H1 (cell line): Measurements from ENCODE around the gene PRPS1. TPM values are rescaled to one million over a fixed set of nuclear protein-coding genes. Genes with fewer than 3 reads are reported as not detected.

Experiments
- CTCF ChIA-PET: fragments of 300-600 bp; sonication (Branson Sonifier 250); formaldehyde crosslinking; loops from one replicate; lab custom pipeline; 2021; ENCODE audit not compliant: partially characterized antibody; lab: Charles Lee
- POLR2A ChIA-PET: fragments of 300-600 bp; sonication (Branson Sonifier 250); formaldehyde crosslinking; loops from one replicate; lab custom pipeline; 2021; ENCODE audit warnings: inconsistent platforms; ENCODE audit not compliant: partially characterized antibody; lab: Charles Lee
- DNase-seq, 2 experiments: peaks; one replicate each; pipeline versions ENCODE4 v3.0.0 to v3.0.0-alpha.2; 2010 to 2022; ENCODE audit warnings: low spot score in 2 of 2, low read depth in 1 of 2, mixed read lengths in 1 of 2
- FAIRE-seq: peaks from 2 replicates; lab custom pipeline; 2011; peaks lifted over from hg19 to GRCh38; lab: Jason Lieb, UNC
- H2AFZ ChIP-seq: 2 replicates; pipeline ENCODE4 v1.8.1; 2012; ENCODE audit warnings: low read length, inconsistent platforms
- H2AK5ac ChIP-seq: 2 replicates; pipeline ENCODE4 v1.6.1; 2013; ENCODE audit warnings: low read depth, low read length
- H2BK120ac ChIP-seq: replicated peaks from 2 replicates; pipeline ENCODE3; 2013; ENCODE audit warnings: low read depth, low read length, inconsistent platforms
- H2BK12ac ChIP-seq: 2 replicates; pipeline ENCODE4 v1.6.1; 2013; ENCODE audit warnings: low read depth, low read length
- H2BK15ac ChIP-seq: 2 replicates; pipeline ENCODE4 v1.6.1; 2013; ENCODE audit warnings: low read length
- H2BK20ac ChIP-seq: 2 replicates; pipeline ENCODE4 v1.6.1; 2013; ENCODE audit warnings: low read length
- H2BK5ac ChIP-seq: 2 replicates; pipeline ENCODE4 v1.6.1; 2013; ENCODE audit warnings: low read depth, low read length
- H3K14ac ChIP-seq: 2 replicates; pipeline ENCODE4 v1.6.1; 2013; ENCODE audit warnings: inconsistent platforms; ENCODE audit not compliant: insufficient read length
- H3K18ac ChIP-seq: 2 replicates; pipeline ENCODE4 v1.6.1; 2013; ENCODE audit warnings: low read length; ENCODE audit errors: extremely low read depth
- H3K23ac ChIP-seq: 2 replicates; pipeline ENCODE4 v1.6.1; 2013; ENCODE audit warnings: inconsistent platforms; ENCODE audit not compliant: insufficient read length
- H3K23me2 ChIP-seq: 2 replicates; pipeline ENCODE4 v1.6.1; 2013; ENCODE audit warnings: low read depth, low read length
- H3K27ac ChIP-seq: 2 replicates; pipeline ENCODE4 v1.6.1; 2011; ENCODE audit warnings: low read depth, low read length, inconsistent platforms
- H3K27me3 ChIP-seq, 4 experiments: replicated peaks in 1 of 4; 1 replicate in 1 of 4; 2 replicates in 3 of 4; pipeline versions ENCODE4 v1.6.1 to v1.8.1; 2011 to 2013; ENCODE audit warnings: low read length in 3 of 4, mild to moderate bottlenecking in 3 of 4, inconsistent platforms in 2 of 4, mixed read lengths in 2 of 4, moderate library complexity in 1 of 4; ENCODE audit not compliant: control insufficient read depth in 3 of 4, insufficient read depth in 3 of 4; ENCODE audit errors: extremely low read depth in 1 of 4
- H3K36me3 ChIP-seq, 4 experiments: 2 replicates each; pipeline versions ENCODE4 v1.6.1 to v1.8.1; 2011 to 2013; ENCODE audit warnings: mild to moderate bottlenecking in 4 of 4, low read length in 3 of 4, moderate library complexity in 2 of 4, control low read depth in 1 of 4, inconsistent platforms in 1 of 4; ENCODE audit not compliant: insufficient read depth in 4 of 4, control insufficient read depth in 2 of 4
- H3K4ac ChIP-seq: replicated peaks from 2 replicates; pipeline ENCODE3; 2013; ENCODE audit warnings: low read length, low read depth, mixed read lengths, inconsistent platforms; ENCODE audit not compliant: insufficient read length
- H3K4me1 ChIP-seq, 4 experiments: replicated peaks in 1 of 4; 1 replicate in 1 of 4; 2 replicates in 3 of 4; pipeline versions ENCODE4 v1.6.1 to v1.8.1; 2011 to 2013; ENCODE audit warnings: low read length in 3 of 4, inconsistent platforms in 2 of 4, mixed read lengths in 1 of 4; ENCODE audit not compliant: insufficient read depth in 4 of 4, control insufficient read depth in 3 of 4
- H3K4me2 ChIP-seq, 2 experiments: 2 replicates each; pipeline versions ENCODE4 v1.6.1 to v1.8.1; 2011 to 2013; ENCODE audit warnings: low read depth in 2 of 2, low read length in 2 of 2, control low read depth in 1 of 2, inconsistent platforms in 1 of 2, mild to moderate bottlenecking in 1 of 2; ENCODE audit not compliant: insufficient read depth in 1 of 2
- H3K4me3 ChIP-seq, 4 experiments: fragments of 200-600, 300-600 bp in 1 of 4; sonication (generic), shearing (Covaris generic), sonication (Bioruptor Twin) in 1 of 4; 2 replicates each; pipeline versions ENCODE4 v1.5.1 to v1.8.1; 2011 to 2016; ENCODE audit warnings: low read length in 4 of 4, low read depth in 3 of 4, control low read depth in 2 of 4, inconsistent platforms in 2 of 4, mild to moderate bottlenecking in 2 of 4, mixed read lengths in 1 of 4, moderate library complexity in 1 of 4; ENCODE audit not compliant: insufficient read depth in 2 of 4; ENCODE audit errors: extremely low read depth in 1 of 4
- H3K56ac ChIP-seq: replicated peaks from 2 replicates; pipeline ENCODE3; 2013; ENCODE audit warnings: low read depth, mild to moderate bottlenecking, mixed read lengths, low read length, inconsistent platforms; ENCODE audit not compliant: insufficient read length
- H3K79me1 ChIP-seq: 2 replicates; pipeline ENCODE4 v1.6.1; 2013; ENCODE audit warnings: low read depth, low read length, control low read depth
- H3K79me2 ChIP-seq, 2 experiments: 2 replicates each; pipeline versions ENCODE4 v1.6.1 to v1.8.1; 2012 to 2013; ENCODE audit warnings: low read length in 2 of 2, mild to moderate bottlenecking in 2 of 2, inconsistent platforms in 1 of 2; ENCODE audit not compliant: insufficient read depth in 2 of 2, control insufficient read depth in 1 of 2
- H3K9ac ChIP-seq, 4 experiments: replicated peaks in 1 of 4; 1 replicate in 1 of 4; 2 replicates in 3 of 4; pipeline versions ENCODE4 v1.6.1 to v1.8.1; 2011 to 2013; ENCODE audit warnings: low read depth in 3 of 4, low read length in 3 of 4, control low read depth in 2 of 4, mild to moderate bottlenecking in 2 of 4, moderate library complexity in 2 of 4, inconsistent platforms in 1 of 4; ENCODE audit errors: extremely low read depth in 1 of 4
- H3K9me3 ChIP-seq, 2 experiments: 2 replicates each; pipeline versions ENCODE4 v1.6.1 to v1.8.1; 2012 to 2013; ENCODE audit warnings: mild to moderate bottlenecking in 2 of 2, moderate library complexity in 2 of 2, control low read depth in 1 of 2, inconsistent platforms in 1 of 2, low read depth in 1 of 2, low read length in 1 of 2, mixed read lengths in 1 of 2; ENCODE audit not compliant: insufficient read depth in 2 of 2
- H4K20me1 ChIP-seq, 2 experiments: replicated peaks in 1 of 2; 2 replicates each; pipeline versions ENCODE3 to v1.8.1; 2011 to 2013; ENCODE audit warnings: inconsistent platforms in 2 of 2, low read length in 2 of 2, mild to moderate bottlenecking in 1 of 2; ENCODE audit not compliant: insufficient read depth in 2 of 2, control insufficient read depth in 1 of 2
- H4K5ac ChIP-seq: 2 replicates; pipeline ENCODE4 v1.6.1; 2013; ENCODE audit warnings: low read length, low read depth, mixed read lengths, inconsistent platforms; ENCODE audit not compliant: insufficient read length
- H4K8ac ChIP-seq: 2 replicates; pipeline ENCODE4 v1.8.0; 2013; ENCODE audit warnings: mild to moderate bottlenecking, moderate library complexity, low read length, inconsistent platforms; ENCODE audit not compliant: insufficient read depth; ENCODE audit errors: extremely low read depth
- H4K91ac ChIP-seq: replicated peaks from 2 replicates; pipeline ENCODE3; 2013; ENCODE audit warnings: low read length, mixed read lengths, inconsistent platforms; ENCODE audit not compliant: insufficient read length
- ATF3 ChIP-seq: IDR thresholded peaks from 2 replicates; pipeline ENCODE4 v1.6.1; 2011; ENCODE audit warnings: low read depth, mild to moderate bottlenecking, low read length; ENCODE audit not compliant: insufficient read depth
- CBX8 ChIP-seq: fragments of 300-800, 300-1000 bp; sonication (generic); IDR thresholded peaks from 2 replicates; pipeline ENCODE4 v1.7.1; 2016; ENCODE audit warnings: low read depth, low read length, borderline replicate concordance
- CHD1 ChIP-seq: IDR thresholded peaks from 2 replicates; pipeline ENCODE4 v1.6.1; 2012; ENCODE audit warnings: low read depth, low read length, improper control_type of control experiment
- EGR1 ChIP-seq: IDR thresholded peaks from 2 replicates; pipeline ENCODE4 v1.6.1; 2011; ENCODE audit warnings: low read depth, low read length, borderline replicate concordance
- FOSL1 ChIP-seq: IDR thresholded peaks from 2 replicates; pipeline ENCODE4 v1.6.1; 2011; ENCODE audit warnings: mild to moderate bottlenecking, low read depth, low read length, moderate library complexity; ENCODE audit not compliant: insufficient read depth
- KDM1A ChIP-seq: fragments of 200-600, 300-600 bp; sonication (generic); IDR thresholded peaks from 2 replicates; pipeline ENCODE4 v1.7.1; 2016; ENCODE audit warnings: mild to moderate bottlenecking, low read length, borderline replicate concordance
- NANOG ChIP-seq: IDR thresholded peaks from 2 replicates; pipeline ENCODE4 v1.6.1; 2011; ENCODE audit warnings: low read length, low read depth, mild to moderate bottlenecking, inconsistent platforms; ENCODE audit not compliant: insufficient read depth, poor library complexity, severe bottlenecking
- RAD21 ChIP-seq, 2 experiments: IDR thresholded peaks in 1 of 2; conservative IDR thresholded peaks in 1 of 2; 2 replicates each; pipeline ENCODE4 v1.6.1; 2011; ENCODE audit warnings: low read depth in 2 of 2, low read length in 2 of 2, improper control_type of control experiment in 1 of 2, inconsistent platforms in 1 of 2, mild to moderate bottlenecking in 1 of 2, moderate library complexity in 1 of 2
- SIN3A ChIP-seq, 2 experiments: IDR thresholded peaks in 1 of 2; conservative IDR thresholded peaks in 1 of 2; 2 replicates each; pipeline ENCODE4 v1.6.1; 2011 to 2012; ENCODE audit warnings: low read length in 2 of 2, improper control_type of control experiment in 1 of 2, low read depth in 1 of 2, mild to moderate bottlenecking in 1 of 2
- SP1 ChIP-seq: IDR thresholded peaks from 2 replicates; pipeline ENCODE4 v1.6.1; 2011; ENCODE audit warnings: low read depth, low read length
- SP4 ChIP-seq: IDR thresholded peaks from 2 replicates; pipeline ENCODE4 v1.6.1; 2012; ENCODE audit warnings: low read length, inconsistent platforms
- SRF ChIP-seq: IDR thresholded peaks from 2 replicates; pipeline ENCODE4 v1.6.1; 2011; ENCODE audit warnings: mild to moderate bottlenecking, low read depth, low read length, moderate library complexity
- TCF12 ChIP-seq: IDR thresholded peaks from 2 replicates; pipeline ENCODE4 v1.6.1; 2011; ENCODE audit warnings: low read depth, mild to moderate bottlenecking, low read length
- WGBS, 2 experiments: shearing (Covaris generic) in 1 of 2; methylation state at CpG; one replicate each; pipeline versions ENCODE4 v1.1.6 to v1.1.7; 2013 to 2015; ENCODE audit warnings: low lambda C conversion rate in 2 of 2, mixed read lengths in 2 of 2, inconsistent platforms in 1 of 2, low coverage in 1 of 2, missing lambda C conversion rate in 1 of 2; ENCODE audit not compliant: insufficient replicate concordance in 2 of 2, insufficient coverage in 1 of 2, insufficient read length in 1 of 2; ENCODE audit errors: extremely low coverage in 1 of 2, missing lambda C conversion rate in 1 of 2; 5-methylcytosine and 5-hydroxymethylcytosine counted together
- polyA plus RNA-seq, 7 experiments: library from polyadenylated mRNA; depleted of rRNA in 3 of 7; stranded (reverse) in 5 of 7; unstranded in 2 of 7; fragments of >200 nt in 5 of 7; fragments of 200-250 nt in 2 of 7; gene quantifications; 1 replicate in 5 of 7; 2 replicates in 1 of 7; 4 replicates in 1 of 7; pipeline versions ENCODE4 v1.2.1 to v1.2.3, GENCODE V29; 2011 to 2013; ENCODE audit warnings: missing spikeins in 2 of 7, mixed read lengths in 2 of 7
- total RNA-seq: library from RNA; stranded (reverse); fragmentation: NEBNext Ultra II Directional; extraction: Animal tissue kit (Norgen Biotek cat#: 25700); gene quantifications from 2 replicates; pipeline ENCODE4 v1.2.1, GENCODE V29; 2021

The PRPS1 gene
- total and polyA plus RNA-seq, 2 of the 8 experiments (the other 6 are each of a cell fraction or from before 2014, with no cell fraction given): 90.1 to 110 TPM

- Histone ChIP-seq H3K4me1 (peaks cover 0 to 6% (median 0%) of the 10 kb centered on the region in 4 experiments; a peak in 1 of 7 replicates), H2AFZ (no peak overlapping the region), H2BK12ac (no peak overlapping the region), H3K23me2 (no peaks in the 10 kb centered on the region), H3K9me3 (no peaks in the 10 kb centered on the region), H3K79me2 (no peaks in the 10 kb centered on the region), H4K91ac (no peak overlapping the region), H2BK20ac (no peak overlapping the region), H2BK5ac (no peak overlapping the region), H3K79me1 (no peaks in the 10 kb centered on the region), H3K9ac (no peak overlapping the region), H3K56ac (no peak overlapping the region), H3K14ac (no peak overlapping the region), H3K36me3 (no peaks in the 10 kb centered on the region), H4K5ac (no peak overlapping the region), H3K23ac (no peak overlapping the region), H4K20me1 (no peaks in the 10 kb centered on the region), H3K4ac (no peak overlapping the region), H3K4me2 (no peak overlapping the region), H3K27ac (no peak overlapping the region), H2BK120ac (no peak overlapping the region), H4K8ac (no peak overlapping the region), H3K4me3 (no peak overlapping the region), H2BK15ac (no peak overlapping the region), H3K18ac (no peak overlapping the region), H3K27me3 (no peaks in the 10 kb centered on the region), H2AK5ac (no peak overlapping the region)
- DNase-seq: no peak
- ChIA-PET CTCF (interaction anchor here (1.1 to 1.7 kb wide), 7 partner anchors 12 to 66 kb away, joined by 3 to 6 read pairs (median 4); partner anchors contain the start of gene PRPS1), POLR2A (no interaction called here)
- 94% methylated on average over 12 of the region's 21 CpGs; no CpG with 5 or more reads in 1 of the 2 experiments for WGBS, 2 experiments
- no peak for FAIRE-seq
- TF ChIP-seq SIN3A (conservative IDR thresholded peaks at IDR 0.05 in 1 of 2, IDR thresholded peaks at IDR 0.05 in 1 of 2; ENCODE audit: low read depth in 1 of 2, low read length in 2 of 2) (no peak), RAD21 (IDR thresholded peaks at IDR 0.05 in 1 of 2, conservative IDR thresholded peaks at IDR 0.05 in 1 of 2; ENCODE audit: low read depth in 2 of 2, low read length in 2 of 2) (no peak), TCF12 (no peak), CBX8 (no peak), NANOG (no peak), FOSL1 (no peak), KDM1A (no peak), EGR1 (no peak), SRF (no peak), ATF3 (no peak), CHD1 (no peak), SP1 (no peak), SP4 (no peak)
Measured at GRCh38 chrX:107602694-107603239, 25.5 kb upstream of the PRPS1 start.
